HG02884 (cell line): ENCODE measurements around the gene RAB5A.
"Not testable (repeated sequence)": the region's sequence is repeated elsewhere in the genome, so short reads cannot be mapped to it uniquely, and the experiment has no call there.

Source experiments
- ATAC-seq: cut with Tn5 transposase; IDR thresholded peaks from one replicate; pipeline ENCODE4 v1.9.1; 2021; ENCODE audit warnings: mild to moderate bottlenecking, moderate library complexity; ENCODE audit not compliant: unreplicated experiment

Gene RAB5A

GRCh38 chr3:20023623-20024405 lies 76.9 kb downstream of the RAB5A start:
- no peak for ATAC-seq

- no peak for ATAC-seq
These were observed 80.2 kb downstream of the RAB5A start for GRCh38 chr3:20027136-20027535.

- no peak for ATAC-seq
These were observed 82.0 kb downstream of the RAB5A start for GRCh38 chr3:20028905-20029331.

GRCh38 chr3:20031939-20032338 lies 85.0 kb downstream of the RAB5A start:
- ATAC-seq: not testable (repeated sequence)
